A673 (cell line): ENCODE results near the gene THOC6. TPM values are rescaled to one million over a fixed set of nuclear protein-coding genes. Genes with fewer than 3 reads are reported as not detected.

Experiments used
- BruUV-seq: library from RNA; stranded (reverse); fragments of 400-500 nt; replicated peaks from 2 replicates; lab custom pipeline; 2021; lab: Mats Ljungman, UMichigan
- CTCF ChIA-PET: fragments of 300-600 bp; sonication (Branson Sonifier 250); formaldehyde crosslinking; loops from one replicate; lab custom pipeline; 2022; ENCODE audit warnings: antibody characterized with exemption; lab: Charles Lee
- POLR2A ChIA-PET: fragments of 300-600 bp; sonication (Branson Sonifier 250); formaldehyde crosslinking; loops from one replicate; lab custom pipeline; 2022; ENCODE audit warnings: antibody characterized with exemption; ENCODE audit not compliant: low non-redundant PET; lab: Charles Lee
- DNase-seq: peaks from one replicate; pipeline ENCODE4 v3.0.0-alpha.2; 2015; ENCODE audit warnings: low spot score
- H3K27ac ChIP-seq: fragments of 200-600 bp; sonication (generic); 2 replicates; pipeline ENCODE4 v1.5.1; 2016; ENCODE audit warnings: mixed run types, low read depth, mild to moderate bottlenecking, mixed read lengths, antibody characterized with exemption, low read length; ENCODE audit not compliant: poor library complexity, severe bottlenecking
- H3K27me3 ChIP-seq: fragments of 200-600 bp; sonication (generic); replicated peaks from 2 replicates; pipeline ENCODE4 v1.6.1; 2017; ENCODE audit warnings: mixed run types, low read depth, mild to moderate bottlenecking, mixed read lengths, antibody characterized with exemption, low read length; ENCODE audit not compliant: insufficient read depth, poor library complexity
- H3K36me3 ChIP-seq: fragments of 200-600 bp; sonication (generic); 2 replicates; pipeline ENCODE4 v1.6.1; 2016; ENCODE audit warnings: mixed run types, mild to moderate bottlenecking, mixed read lengths, antibody characterized with exemption, low read length; ENCODE audit not compliant: insufficient read depth, poor library complexity, severe bottlenecking
- H3K4me1 ChIP-seq: fragments of 200-600 bp; sonication (generic); 2 replicates; pipeline ENCODE4 v1.6.1; 2017; ENCODE audit warnings: mixed run types, mild to moderate bottlenecking, mixed read lengths, antibody characterized with exemption, low read length; ENCODE audit not compliant: insufficient read depth, poor library complexity, severe bottlenecking
- H3K4me3 ChIP-seq: fragments of 200-600 bp; sonication (generic); 2 replicates; pipeline ENCODE4 v1.5.1; 2016; ENCODE audit warnings: low read depth, mixed run types, mild to moderate bottlenecking, mixed read lengths, low read length; ENCODE audit not compliant: poor library complexity, severe bottlenecking
- H3K9me3 ChIP-seq: fragments of 200-600 bp; sonication (generic); 2 replicates; pipeline ENCODE4 v1.6.1; 2016; ENCODE audit warnings: mixed run types, low read depth, mild to moderate bottlenecking, mixed read lengths, antibody characterized with exemption, low read length; ENCODE audit not compliant: poor library complexity, severe bottlenecking
- CTCF ChIP-seq: fragments of 300-800, 200-600 bp; sonication (generic); conservative IDR thresholded peaks from 2 replicates; pipeline ENCODE4 v1.5.1; 2017; ENCODE audit warnings: low read depth, mild to moderate bottlenecking, antibody characterized with exemption, low read length, moderate library complexity, mixed read lengths
- EZH2 ChIP-seq: fragments of 200-600 bp; sonication (generic); IDR thresholded peaks from 2 replicates; pipeline ENCODE4 v1.6.1; 2017; ENCODE audit warnings: borderline replicate concordance, low read depth, mild to moderate bottlenecking, mixed read lengths, antibody characterized with exemption, low read length; ENCODE audit not compliant: poor library complexity, severe bottlenecking
- intact Hi-C: fragments of 100-400 bp; cut with micrococcal nuclease; formaldehyde crosslinking; loops from one replicate; pipeline ENCODE4 v1.10.0; 2022; ENCODE audit not compliant: unreplicated experiment
- total RNA-seq: library from RNA; stranded (reverse); gene quantifications from 2 replicates; pipeline ENCODE4 v1.2.3, GENCODE V29; 2021

Gene THOC6
- total RNA-seq, 1 experiment from 2014 or later, result 59.3 TPM

- no peaks in the 10 kb centered on the region for H3K9me3 ChIP-seq
- ChIA-PET CTCF (interaction anchor here (0.6 kb wide), 1 partner anchor 54 kb away, joined by 3 read pairs; no protein-coding TSS in a partner anchor), POLR2A (no interaction called here)
- no peak overlapping the region for H3K27ac ChIP-seq
- intact Hi-C loops, result no loop called here
- TF ChIP-seq EZH2 (no peak), CTCF (no peak)
- DNase-seq, result no peak
- BruUV-seq, result no TSS peak
- H3K4me1 ChIP-seq, result peaks cover 10% of the 10 kb centered on the region
- no peaks in the 10 kb centered on the region for H3K27me3 ChIP-seq
- peak overlapping the region; percentile 87 for H3K4me3 ChIP-seq
- peaks cover 8% of the 10 kb centered on the region for H3K36me3 ChIP-seq
Measured at GRCh38 chr16:2981177-2981898, 42.5 kb upstream of the THOC6 start.

GRCh38 chr16:2981899-2982250 is 42.0 kb upstream of the THOC6 start:
- H3K4me1 ChIP-seq, result peaks cover 10% of the 10 kb centered on the region
- no peak for DNase-seq
- BruUV-seq, result no TSS peak
- TF ChIP-seq CTCF, result no peak
- no peak for TF ChIP-seq EZH2
- H3K9me3 ChIP-seq, result no peaks in the 10 kb centered on the region
- H3K27ac ChIP-seq, result no peak overlapping the region
- H3K4me3 ChIP-seq, result no peak overlapping the region
- no peaks in the 10 kb centered on the region for H3K27me3 ChIP-seq
- intact Hi-C loops, result no loop called here
- ChIA-PET POLR2A (no interaction called here), CTCF (interaction anchor here (0.6 kb wide), 1 partner anchor 55 kb away, joined by 3 read pairs; no protein-coding TSS in a partner anchor)
- peaks cover 3% of the 10 kb centered on the region for H3K36me3 ChIP-seq

GRCh38 chr16:2982402-2982801 is 41.4 kb upstream of the THOC6 start:
- CTCF ChIA-PET, result interaction anchor here (0.7 kb wide), 1 partner anchor 318 kb away, joined by 7 read pairs; no protein-coding TSS in a partner anchor
- POLR2A ChIA-PET, result interaction anchor here (0.7 kb wide), 1 partner anchor 18 kb away, joined by 12 read pairs; no protein-coding TSS in a partner anchor
- peaks cover 10% of the 10 kb centered on the region for H3K4me1 ChIP-seq
- no peaks in the 10 kb centered on the region for H3K9me3 ChIP-seq
- H3K27ac ChIP-seq, result no peak overlapping the region
- H3K36me3 ChIP-seq, result no peaks in the 10 kb centered on the region
- no peaks in the 10 kb centered on the region for H3K27me3 ChIP-seq
- no peak overlapping the region for H3K4me3 ChIP-seq
- TF ChIP-seq EZH2, result no peak
- no peak for TF ChIP-seq CTCF
- DNase-seq, result no peak
- intact Hi-C loops, result no loop called here
- no TSS peak for BruUV-seq
